HG03521 (cell line): ENCODE results near the gene TBX2.

Source experiments
- ATAC-seq: cut with Tn5 transposase; IDR thresholded peaks from one replicate; pipeline ENCODE4 v1.9.1; 2021; ENCODE audit warnings: mild to moderate bottlenecking, moderate library complexity; ENCODE audit not compliant: unreplicated experiment

TBX2 gene

GRCh38 chr17:61387011-61387410 lies 12.6 kb upstream of the TBX2 start:
- ATAC-seq, result no peak

- no peak for ATAC-seq
Measured at GRCh38 chr17:61387511-61388305, 11.9 kb upstream of the TBX2 start.

- no peak for ATAC-seq
Measured at GRCh38 chr17:61388561-61389356, 10.9 kb upstream of the TBX2 start.

DNA sequence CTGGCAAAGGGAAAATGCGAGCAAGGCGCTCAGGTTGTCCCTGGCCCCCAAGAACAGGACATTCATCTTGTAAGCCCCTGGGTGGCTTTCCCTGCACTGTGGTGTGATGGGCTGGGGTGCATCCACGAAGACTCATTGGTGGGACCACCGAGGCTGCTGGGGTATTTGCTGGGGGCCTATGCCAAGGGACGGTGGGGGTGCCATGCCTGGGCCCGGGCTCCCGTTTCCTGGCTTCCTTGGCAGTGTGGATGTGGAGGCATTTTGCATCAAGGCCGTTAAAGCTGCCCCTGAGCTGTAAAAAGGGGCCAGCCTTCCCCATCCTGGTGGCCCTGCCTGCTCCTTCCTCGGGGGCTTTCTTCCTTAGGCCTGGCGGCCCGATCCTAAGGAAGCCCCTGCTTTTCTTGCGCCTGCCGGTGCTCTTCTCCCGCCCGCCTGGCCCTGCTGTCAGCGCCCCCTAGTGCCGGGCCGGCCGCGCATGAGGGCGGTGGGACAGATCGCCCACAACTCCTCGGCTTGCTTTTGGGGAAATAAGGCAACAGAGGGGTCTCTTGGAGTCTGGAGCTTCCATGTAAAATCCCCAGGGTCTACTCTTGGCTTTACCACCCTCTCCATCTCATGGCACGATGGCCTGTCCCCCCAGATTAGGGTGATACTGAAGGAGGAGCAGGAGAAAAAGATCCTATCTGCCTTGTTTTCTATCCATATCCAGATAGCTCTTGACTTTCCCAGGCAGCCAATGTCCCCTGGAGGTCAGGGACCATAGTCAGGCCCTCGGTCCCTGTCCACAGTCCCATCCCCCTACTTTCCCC lies 9.8 kb upstream of the TBX2 start:
- no peak for ATAC-seq

DNA sequence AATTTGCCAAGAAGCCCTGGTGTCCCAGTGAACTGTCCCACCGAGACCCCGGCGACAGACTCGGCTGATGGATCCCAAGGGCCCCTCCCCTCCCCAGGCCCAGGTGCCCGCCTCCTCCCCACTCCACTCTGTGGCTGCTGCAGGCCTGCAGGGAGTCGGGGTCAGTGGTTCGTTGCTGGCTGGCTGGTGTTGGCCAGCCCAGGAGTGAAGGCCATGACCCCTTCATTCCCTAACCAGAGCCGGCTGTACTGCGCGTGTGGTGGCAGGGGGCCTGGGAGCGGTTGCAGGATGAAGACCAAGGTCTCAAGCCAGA lies 9.2 kb upstream of the TBX2 start:
- no peak for ATAC-seq

DNA sequence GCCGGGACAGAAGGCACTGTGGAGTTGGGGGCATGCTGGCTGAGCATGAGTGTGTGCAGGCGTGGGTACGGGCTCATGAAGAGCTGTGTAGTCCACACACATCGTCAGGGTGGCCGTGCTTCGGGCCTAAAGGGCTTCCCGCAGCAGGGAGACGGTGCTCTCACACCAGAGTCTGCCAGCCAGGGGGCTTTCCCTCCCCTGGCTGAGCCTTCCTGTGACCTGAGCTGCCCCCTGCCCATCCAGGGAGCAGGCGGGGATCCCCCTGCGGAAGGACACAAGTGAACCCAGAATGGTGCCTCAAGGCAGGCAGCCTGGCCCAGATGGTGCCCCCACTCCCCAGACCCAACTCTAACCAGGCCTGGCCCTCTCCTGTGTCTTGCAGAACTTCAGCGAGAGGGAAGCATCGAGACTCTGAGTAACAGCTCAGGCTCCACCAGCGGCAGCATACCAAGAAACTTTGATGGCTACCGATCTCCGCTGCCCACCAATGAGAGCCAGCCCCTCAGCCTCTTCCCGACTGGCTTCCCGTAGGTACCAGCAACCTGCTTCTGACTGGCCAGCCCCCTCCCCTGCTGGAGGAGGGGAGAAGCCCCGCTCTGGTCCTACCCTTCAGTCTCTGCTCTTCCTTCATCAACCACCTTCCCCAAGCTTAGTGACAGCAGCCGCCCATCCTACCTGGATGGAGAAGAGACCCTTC lies 7.9 kb upstream of the TBX2 start:
- no peak for ATAC-seq

DNA sequence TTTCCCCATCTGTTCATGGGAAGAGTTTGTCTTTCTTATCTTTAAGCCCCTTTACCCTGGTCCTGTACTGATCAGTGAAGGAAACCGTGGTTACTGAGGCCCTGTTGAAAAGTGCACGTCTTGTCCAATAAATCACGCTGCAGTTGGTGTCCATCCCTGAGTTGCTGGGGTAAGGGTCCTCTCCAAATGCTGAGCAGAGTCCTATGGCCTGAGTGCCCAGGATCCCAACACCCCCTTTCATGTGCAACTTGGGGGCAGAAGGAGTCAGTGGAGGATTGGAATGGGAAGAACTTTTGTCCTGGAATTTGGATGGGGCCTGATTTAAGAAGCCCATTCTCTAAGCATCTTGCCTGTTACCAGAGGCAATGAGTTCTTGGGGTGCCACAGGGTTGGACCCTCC lies 7.0 kb upstream of the TBX2 start:
- no peak for ATAC-seq

- no peak for ATAC-seq
Measured at GRCh38 chr17:61393550-61393903, 6.1 kb upstream of the TBX2 start.

GRCh38 chr17:61393904-61394629 lies 5.6 kb upstream of the TBX2 start:
- no peak for ATAC-seq

- ATAC-seq, result no peak
Measured at GRCh38 chr17:61394630-61395408, 4.8 kb upstream of the TBX2 start.

GRCh38 chr17:61395409-61395982 lies 4.1 kb upstream of the TBX2 start:
- ATAC-seq, result no peak

DNA sequence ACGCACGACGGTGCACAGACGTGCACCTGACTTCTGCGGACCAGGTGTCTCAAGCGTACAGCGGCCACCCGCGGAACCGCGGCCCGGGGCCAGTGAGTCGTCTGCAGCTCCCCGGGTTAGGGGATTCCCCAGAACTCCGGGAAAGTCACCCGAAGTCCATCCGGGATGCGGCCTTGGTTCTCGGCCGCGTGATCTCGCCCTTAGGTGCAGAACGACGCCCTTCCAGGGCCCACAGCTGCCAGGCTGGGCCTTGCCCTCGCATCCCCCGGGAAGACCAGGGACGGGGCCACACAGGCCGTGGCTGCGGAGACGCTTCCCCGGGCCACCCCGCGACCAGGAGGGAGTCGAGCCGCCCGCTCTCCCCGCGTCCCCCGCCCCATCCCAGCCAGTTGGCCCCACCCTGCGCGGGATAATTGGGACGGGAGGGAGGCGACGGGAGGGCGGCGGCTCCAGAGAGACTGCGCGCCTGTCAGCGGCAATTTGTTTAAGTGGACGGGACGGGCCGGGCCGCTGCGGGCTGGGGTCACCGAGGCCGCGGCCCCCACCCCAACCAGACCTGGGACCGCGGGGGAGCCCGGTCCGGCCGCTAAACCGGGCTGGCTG lies 3.6 kb upstream of the TBX2 start:
- ATAC-seq, result no peak

GRCh38 chr17:61396586-61397085 lies 3.0 kb upstream of the TBX2 start:
- no peak for ATAC-seq

DNA sequence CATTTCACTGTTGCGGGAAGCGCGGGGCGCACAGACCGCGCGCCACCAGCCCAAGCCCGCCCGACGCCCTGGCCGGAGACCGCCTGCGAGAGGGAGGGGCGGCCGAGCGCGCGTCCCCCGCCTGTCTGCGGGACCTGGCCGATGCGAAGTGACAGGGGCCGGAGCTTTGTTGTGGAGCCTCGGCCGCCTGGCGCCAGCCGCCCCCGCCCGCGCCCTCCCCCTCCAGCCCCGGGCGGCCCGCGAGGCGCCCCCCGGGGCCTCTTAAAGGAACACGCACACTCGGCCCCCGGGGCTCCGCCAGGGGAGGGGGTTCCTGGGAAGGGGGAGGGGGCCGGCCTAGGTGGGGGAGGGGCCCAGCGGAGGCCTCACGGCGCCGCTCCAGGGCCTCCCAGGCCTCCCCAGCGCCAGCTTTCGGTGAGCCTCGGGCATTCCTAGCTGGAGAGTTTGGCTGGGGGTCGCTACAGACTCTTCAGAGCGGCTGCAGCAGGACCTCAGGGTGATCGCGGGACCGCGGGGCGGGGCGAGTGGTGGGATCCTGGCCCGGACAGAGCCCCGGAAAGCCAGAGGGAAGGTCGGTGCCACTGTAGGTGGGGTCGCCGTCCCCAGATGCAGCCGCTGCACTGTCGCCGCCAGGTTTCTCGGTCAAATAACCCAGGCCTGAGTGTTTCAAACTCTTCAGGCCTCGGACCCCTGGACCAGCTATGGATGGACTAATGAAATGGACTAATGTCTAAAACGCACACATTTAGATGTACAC lies 2.4 kb upstream of the TBX2 start:
- no peak for ATAC-seq

- ATAC-seq, result no peak
Measured at GRCh38 chr17:61398721-61399130, 917 bp upstream of the TBX2 start.

- no peak for ATAC-seq
Measured at GRCh38 chr17:61400066-61400716, 548 bp downstream of the TBX2 start.

- no peak for ATAC-seq
Measured at GRCh38 chr17:61400717-61401388, 1.2 kb downstream of the TBX2 start.
